Kasumi-1 (cell line): ENCODE measurements around the gene APOD.
A peak's percentile ranks its signal among the peaks of the same experiment; 100 is the strongest.

Experiments
- DNase-seq, 2 experiments: peaks; one replicate each; lab custom pipeline; 2025; lab: John Stamatoyannopoulos, UW

The APOD gene

DNA sequence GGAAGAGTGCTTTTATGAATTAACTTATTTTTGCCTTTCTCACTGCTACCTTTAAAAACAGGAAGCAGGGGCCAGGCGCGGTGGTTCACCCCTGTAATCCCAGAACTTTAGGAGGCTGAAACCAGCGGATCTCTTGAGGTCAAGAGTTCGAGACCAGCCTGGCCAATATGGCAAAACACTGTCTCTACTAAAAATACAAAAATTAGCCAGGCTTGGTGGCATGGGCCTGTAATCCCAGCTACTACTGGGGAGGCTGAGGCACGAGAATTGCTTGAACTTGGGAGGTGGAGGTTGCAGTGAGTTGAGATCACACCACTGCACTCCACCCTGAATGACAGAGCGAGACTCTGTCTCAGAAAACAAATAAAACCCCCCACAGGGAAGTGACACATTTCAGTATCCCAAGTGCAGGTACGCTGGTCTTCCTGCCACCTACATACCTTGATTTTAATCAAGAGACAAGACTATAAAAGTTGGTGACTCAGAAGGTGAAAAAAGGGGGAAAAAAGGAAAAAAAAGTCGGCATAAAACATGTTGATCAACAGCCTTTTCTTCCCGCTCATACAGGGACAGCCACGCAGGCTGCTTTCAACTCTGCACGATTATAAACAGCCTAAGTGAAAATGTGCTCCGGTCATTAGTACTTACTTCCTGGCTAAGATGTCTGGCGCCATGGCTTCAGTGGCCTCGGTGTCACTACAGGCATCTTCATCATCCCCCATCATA lies 59.4 kb downstream of the APOD start:
- no peak for DNase-seq

- DNase-seq = peak; percentile 54 to 70
Observed at GRCh38 chr3:195522254-195523023, 61.3 kb downstream of the APOD start.
